GM12892 (cell line): ENCODE data around the gene PTK7.

Source experiments
- POLR2A ChIP-seq: IDR thresholded peaks from 2 replicates; pipeline ENCODE4 v1.6.1; 2011; ENCODE audit warnings: low read depth, low read length, control low read depth
- POLR2AphosphoS5 ChIP-seq: IDR thresholded peaks from 2 replicates; pipeline ENCODE4 v1.6.1; 2011; ENCODE audit warnings: low read depth, low read length, control low read depth
- TAF1 ChIP-seq: IDR thresholded peaks from 2 replicates; pipeline ENCODE4 v1.6.1; 2011; ENCODE audit warnings: low read depth, mild to moderate bottlenecking, control low read depth, low read length, borderline replicate concordance

GRCh38 chr6:43097098-43097489, 21.0 kb downstream of the PTK7 start:
- TF ChIP-seq POLR2A (no peak), POLR2AphosphoS5 (no peak), TAF1 (no peak)
